ENCODE measurements around the gene FLT3LG. TPM values are rescaled to one million over a fixed set of nuclear protein-coding genes. Genes with fewer than 3 reads are reported as not detected.

FLT3LG gene
- total RNA-seq, 1 donor from 2014 or later = 1.0 TPM

DNA sequence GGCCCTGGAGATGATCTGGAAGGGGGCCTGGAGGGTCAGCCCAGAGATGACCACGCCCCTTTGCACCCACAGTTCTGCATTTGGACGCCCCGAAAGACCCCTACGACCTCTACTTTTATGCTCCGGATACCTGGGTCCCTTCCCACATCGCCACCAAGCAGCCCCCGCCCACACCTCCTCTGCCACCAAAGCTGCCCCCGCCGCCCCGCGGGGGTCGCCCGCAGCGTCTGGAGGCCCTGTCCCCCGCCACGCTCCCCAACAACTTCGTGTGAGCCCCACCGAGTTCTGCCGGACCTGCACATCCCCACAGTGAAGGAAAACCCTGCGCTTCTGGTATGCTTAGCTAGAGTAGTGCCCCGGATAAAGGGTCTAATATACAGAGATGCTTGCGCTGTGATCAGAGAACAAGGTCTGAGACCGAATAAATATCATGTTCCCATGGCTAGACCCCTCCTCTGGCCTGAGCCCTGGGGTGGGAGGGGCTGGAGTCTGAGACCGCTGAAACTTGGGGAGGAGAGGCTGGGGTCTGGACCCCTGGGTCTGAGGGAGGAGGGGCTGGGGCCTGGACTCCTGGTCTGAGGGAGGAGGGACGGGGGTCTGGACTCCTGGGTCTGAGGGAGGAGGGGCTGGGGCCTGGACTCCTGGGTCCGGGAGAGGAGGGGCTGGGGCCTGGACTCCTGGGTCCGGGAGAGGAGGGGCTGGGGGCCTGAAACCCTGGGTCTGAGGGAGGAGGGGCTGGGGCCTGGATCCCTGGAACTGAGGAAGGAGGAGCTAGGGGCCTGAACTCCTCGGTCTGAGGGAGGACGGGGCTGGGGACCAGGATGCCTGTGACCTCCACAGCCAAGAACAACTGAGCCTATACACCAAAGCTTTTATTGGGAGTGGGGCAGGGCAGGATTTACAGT, 45.2 kb upstream of the FLT3LG start:
- TF ChIP-seq, protein P1, sequence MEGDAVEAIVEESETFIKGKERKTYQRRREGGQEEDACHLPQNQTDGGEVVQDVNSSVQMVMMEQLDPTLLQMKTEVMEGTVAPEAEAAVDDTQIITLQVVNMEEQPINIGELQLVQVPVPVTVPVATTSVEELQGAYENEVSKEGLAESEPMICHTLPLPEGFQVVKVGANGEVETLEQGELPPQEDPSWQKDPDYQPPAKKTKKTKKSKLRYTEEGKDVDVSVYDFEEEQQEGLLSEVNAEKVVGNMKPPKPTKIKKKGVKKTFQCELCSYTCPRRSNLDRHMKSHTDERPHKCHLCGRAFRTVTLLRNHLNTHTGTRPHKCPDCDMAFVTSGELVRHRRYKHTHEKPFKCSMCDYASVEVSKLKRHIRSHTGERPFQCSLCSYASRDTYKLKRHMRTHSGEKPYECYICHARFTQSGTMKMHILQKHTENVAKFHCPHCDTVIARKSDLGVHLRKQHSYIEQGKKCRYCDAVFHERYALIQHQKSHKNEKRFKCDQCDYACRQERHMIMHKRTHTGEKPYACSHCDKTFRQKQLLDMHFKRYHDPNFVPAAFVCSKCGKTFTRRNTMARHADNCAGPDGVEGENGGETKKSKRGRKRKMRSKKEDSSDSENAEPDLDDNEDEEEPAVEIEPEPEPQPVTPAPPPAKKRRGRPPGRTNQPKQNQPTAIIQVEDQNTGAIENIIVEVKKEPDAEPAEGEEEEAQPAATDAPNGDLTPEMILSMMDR (conservative IDR thresholded peaks at IDR 0.05) = no peak
- no peak for DNase-seq (ENCODE audit: low read depth, low spot score)
- Mint-ChIP-seq H3K9me3 (no peaks in the 10 kb centered on the region), H3K27ac (ENCODE audit: unreplicated experiment) (no peak overlapping the region), H3K4me1 (peaks cover 22% of the 10 kb centered on the region), H3K4me3 (no peak overlapping the region), H3K27me3 (ENCODE audit: low read depth) (peaks cover 99% of the 10 kb centered on the region), H3K36me3 (ENCODE audit: low read depth) (no peaks in the 10 kb centered on the region)

DNA sequence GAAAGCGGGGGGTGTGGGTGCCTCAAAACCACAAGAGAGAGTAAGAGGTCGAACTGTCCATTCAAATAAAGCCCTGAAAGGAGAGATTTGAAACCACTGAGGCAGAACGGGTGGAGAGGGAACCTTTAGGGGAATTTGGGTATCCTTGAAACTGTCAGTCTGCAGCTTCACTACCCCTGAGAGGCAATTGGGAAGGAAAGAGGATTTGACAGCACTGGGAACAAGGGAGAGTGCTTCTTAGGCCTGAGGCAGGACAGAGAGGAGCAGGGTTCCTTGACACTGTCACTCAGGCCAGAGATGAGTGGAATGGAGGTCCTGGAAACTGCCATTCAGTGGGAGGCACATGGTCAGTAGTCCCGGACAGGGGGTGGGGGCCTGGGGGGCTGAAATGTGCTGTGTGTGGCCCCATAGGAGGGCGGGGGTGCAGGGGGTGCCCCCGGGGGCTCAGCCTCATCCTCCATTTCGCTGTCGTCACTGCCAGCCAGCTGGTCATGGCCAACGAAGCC, 43.8 kb upstream of the FLT3LG start:
- Mint-ChIP-seq H3K27ac (ENCODE audit: unreplicated experiment) (no peak overlapping the region), H3K27me3 (ENCODE audit: low read depth) (peaks cover 99% of the 10 kb centered on the region), H3K4me3 (no peak overlapping the region), H3K36me3 (ENCODE audit: low read depth) (no peaks in the 10 kb centered on the region), H3K4me1 (peaks cover 21% of the 10 kb centered on the region), H3K9me3 (no peaks in the 10 kb centered on the region)
- no peak for DNase-seq (ENCODE audit: low read depth, low spot score)
- TF ChIP-seq, protein P1 (conservative IDR thresholded peaks at IDR 0.05) = no peak

DNA sequence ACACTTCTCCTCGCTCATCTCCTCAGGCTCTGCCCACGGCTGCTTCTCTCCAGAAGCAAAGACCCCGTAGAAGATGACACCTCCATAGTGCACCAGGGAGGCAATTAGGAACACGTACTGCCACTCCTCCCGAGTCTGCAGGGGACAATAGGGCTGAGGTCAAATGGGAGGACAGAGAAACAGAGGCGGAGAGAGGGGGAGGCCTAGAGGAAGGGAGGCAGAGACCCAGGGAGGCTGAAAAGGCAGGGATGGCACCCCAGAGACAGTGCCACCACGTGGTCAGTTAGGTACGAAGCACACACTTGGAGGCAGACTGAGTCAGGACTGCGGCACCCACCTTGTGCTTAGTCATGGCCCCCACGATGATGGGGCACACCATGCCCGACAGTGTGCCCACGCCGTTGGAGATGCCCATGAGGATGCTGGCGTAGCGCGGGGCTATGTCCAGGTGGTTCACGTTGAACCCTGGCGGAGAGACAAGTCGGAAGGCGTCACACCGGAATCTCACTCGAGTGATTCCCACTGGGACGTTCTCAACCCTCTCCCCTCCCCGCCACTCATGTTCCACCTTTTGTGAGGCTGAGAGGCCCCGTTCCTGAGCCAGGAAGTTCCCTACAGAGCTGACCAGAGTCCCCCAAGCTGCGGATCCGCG, 43.2 kb upstream of the FLT3LG start:
- Mint-ChIP-seq H3K27ac (ENCODE audit: unreplicated experiment) (no peak overlapping the region), H3K36me3 (ENCODE audit: low read depth) (no peaks in the 10 kb centered on the region), H3K4me3 (no peak overlapping the region), H3K27me3 (ENCODE audit: low read depth) (peaks cover 99% of the 10 kb centered on the region), H3K4me1 (peaks cover 21% of the 10 kb centered on the region), H3K9me3 (no peaks in the 10 kb centered on the region)
- TF ChIP-seq, protein P1 (conservative IDR thresholded peaks at IDR 0.05) = peak; percentile 34
- no peak for DNase-seq (ENCODE audit: low read depth, low spot score)

DNA sequence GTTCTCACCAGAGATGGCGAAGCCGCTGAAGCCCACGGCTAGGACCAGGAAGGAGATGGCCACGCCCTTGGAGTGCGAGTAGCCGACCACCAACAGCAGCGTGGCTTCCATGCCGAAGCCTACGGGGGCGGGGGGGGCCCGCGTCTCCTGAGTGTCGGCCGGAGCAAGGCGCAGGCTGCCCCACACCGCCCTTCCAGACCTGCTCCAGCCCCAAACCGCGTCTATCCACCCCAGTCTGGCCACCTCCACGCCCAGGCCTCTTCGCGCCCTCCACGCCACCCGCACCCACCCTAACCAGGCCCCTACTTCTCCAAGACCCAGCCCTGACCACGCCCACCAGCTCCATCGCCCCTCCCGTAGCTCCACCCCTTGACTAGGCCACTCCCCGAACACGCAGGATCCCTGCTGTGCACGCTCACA, 42.7 kb upstream of the FLT3LG start:
- Mint-ChIP-seq H3K27me3 (ENCODE audit: low read depth) (peaks cover 99% of the 10 kb centered on the region), H3K36me3 (ENCODE audit: low read depth) (no peaks in the 10 kb centered on the region), H3K4me1 (peaks cover 19% of the 10 kb centered on the region), H3K4me3 (no peak overlapping the region), H3K9me3 (no peaks in the 10 kb centered on the region), H3K27ac (ENCODE audit: unreplicated experiment) (no peak overlapping the region)
- no peak for DNase-seq (ENCODE audit: low read depth, low spot score)
- TF ChIP-seq, protein P1 (conservative IDR thresholded peaks at IDR 0.05) = no peak

GRCh38 chr19:49432141-49433073, 41.6 kb upstream of the FLT3LG start:
- DNase-seq (ENCODE audit: low read depth, low spot score) = no peak
- peaks cover 17% of the 10 kb centered on the region for H3K4me1 Mint-ChIP-seq
- TF ChIP-seq, protein P1 (conservative IDR thresholded peaks at IDR 0.05) = no peak
- peaks cover 99% of the 10 kb centered on the region for H3K27me3 Mint-ChIP-seq (ENCODE audit: low read depth)
- no peaks in the 10 kb centered on the region for H3K9me3 Mint-ChIP-seq
- no peaks in the 10 kb centered on the region for H3K36me3 Mint-ChIP-seq (ENCODE audit: low read depth)
- H3K4me3 Mint-ChIP-seq = no peak overlapping the region
- no peak overlapping the region for H3K27ac Mint-ChIP-seq (ENCODE audit: unreplicated experiment)

Data from neural crest cell (in vitro differentiated cells).